ENCODE results near the gene XRCC4.
A peak's percentile ranks its signal among the peaks of the same experiment; 100 is the strongest.

DNA sequence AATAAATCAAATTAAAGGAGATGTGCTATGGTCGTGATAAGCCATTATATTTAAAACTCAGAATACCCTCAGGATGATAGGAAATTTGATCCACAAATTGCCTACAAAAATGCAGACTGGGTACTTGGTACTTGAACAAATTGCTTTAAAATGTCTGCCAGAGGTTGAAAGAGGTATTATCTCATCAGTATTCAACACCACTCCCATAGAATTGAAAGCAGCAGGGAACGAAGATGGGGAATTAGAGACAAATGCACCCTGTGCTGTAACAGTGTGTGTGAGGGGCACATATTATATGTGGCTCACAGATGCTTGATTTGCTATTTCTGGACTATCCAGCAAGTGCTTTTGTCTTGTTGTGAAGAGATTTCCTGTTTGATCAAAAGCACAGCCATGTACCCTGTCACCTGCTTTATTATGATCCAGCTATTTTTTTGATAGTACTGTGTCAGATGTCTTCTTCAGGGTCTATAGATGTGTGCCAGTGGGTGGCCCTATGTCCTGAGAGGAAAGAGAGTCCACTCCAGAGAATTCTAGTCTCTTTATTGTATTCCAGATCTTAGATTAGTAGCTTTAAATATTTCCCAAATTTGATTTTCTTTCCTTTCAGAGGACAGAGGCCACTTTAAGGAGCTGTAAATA lies 120.1 kb downstream of the XRCC4 start:
- TF ChIP-seq RAD21 (IDR thresholded peaks at IDR 0.05; ENCODE audit: low read length) (no peak), EP300 (IDR thresholded peaks at IDR 0.05; ENCODE audit: borderline replicate concordance in 1 of 2, low read depth in 1 of 2, low read length in 1 of 2) (peak in 1 of 2 experiments; percentile 59; a peak in 1 of 4 replicates)
- TF ChIP-seq, protein P1, sequence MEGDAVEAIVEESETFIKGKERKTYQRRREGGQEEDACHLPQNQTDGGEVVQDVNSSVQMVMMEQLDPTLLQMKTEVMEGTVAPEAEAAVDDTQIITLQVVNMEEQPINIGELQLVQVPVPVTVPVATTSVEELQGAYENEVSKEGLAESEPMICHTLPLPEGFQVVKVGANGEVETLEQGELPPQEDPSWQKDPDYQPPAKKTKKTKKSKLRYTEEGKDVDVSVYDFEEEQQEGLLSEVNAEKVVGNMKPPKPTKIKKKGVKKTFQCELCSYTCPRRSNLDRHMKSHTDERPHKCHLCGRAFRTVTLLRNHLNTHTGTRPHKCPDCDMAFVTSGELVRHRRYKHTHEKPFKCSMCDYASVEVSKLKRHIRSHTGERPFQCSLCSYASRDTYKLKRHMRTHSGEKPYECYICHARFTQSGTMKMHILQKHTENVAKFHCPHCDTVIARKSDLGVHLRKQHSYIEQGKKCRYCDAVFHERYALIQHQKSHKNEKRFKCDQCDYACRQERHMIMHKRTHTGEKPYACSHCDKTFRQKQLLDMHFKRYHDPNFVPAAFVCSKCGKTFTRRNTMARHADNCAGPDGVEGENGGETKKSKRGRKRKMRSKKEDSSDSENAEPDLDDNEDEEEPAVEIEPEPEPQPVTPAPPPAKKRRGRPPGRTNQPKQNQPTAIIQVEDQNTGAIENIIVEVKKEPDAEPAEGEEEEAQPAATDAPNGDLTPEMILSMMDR (IDR thresholded peaks at IDR 0.05): no peak
